Testis (tissue), 3 donors: ENCODE measurements around the gene SLC5A3. TPM values are rescaled to one million over a fixed set of nuclear protein-coding genes. Genes with fewer than 3 reads are reported as not detected.

Experiments used
- DNase-seq: peaks from one replicate; pipeline ENCODE4 v3.0.0-alpha.2; 2019
- H3K27ac ChIP-seq, 2 donors: fragments of 200-600 bp; sonication (generic); one replicate each; pipeline ENCODE4 v1.5.1; 2019
- H3K27me3 ChIP-seq: fragments of 200-600 bp; sonication (generic); one replicate; pipeline ENCODE4 v1.5.1; 2019
- H3K36me3 ChIP-seq: fragments of 200-600 bp; sonication (generic); one replicate; pipeline ENCODE4 v1.5.1; 2017; ENCODE audit warnings: low read depth; ENCODE audit errors: missing control alignments
- H3K4me1 ChIP-seq: fragments of 200-600 bp; sonication (generic); one replicate; pipeline ENCODE4 v1.5.1; 2019
- H3K4me3 ChIP-seq, 2 donors: fragments of 200-600 bp; sonication (generic); one replicate each; pipeline ENCODE4 v1.5.1; 2017 to 2019
- H3K9me3 ChIP-seq: fragments of 200-600 bp; sonication (generic); one replicate; pipeline ENCODE4 v1.5.1; 2017
- POLR2A ChIP-seq: fragments of 450-650 bp; IDR thresholded peaks from one replicate; pipeline ENCODE4 v1.6.1; 2017; ENCODE audit warnings: antibody characterized with exemption, mild to moderate bottlenecking, moderate library complexity
- WGBS, 2 donors: methylation state at CpG; one replicate each; pipeline ENCODE4 v1.1.5; 2018; 5-methylcytosine and 5-hydroxymethylcytosine counted together
- intact Hi-C: fragments of 100-400 bp; cut with DNase I; formaldehyde crosslinking; loops from one replicate; pipeline ENCODE4 v1.15.1; 2023; ENCODE audit warnings: low total_unique reads
- polyA plus RNA-seq: library from polyadenylated mRNA; stranded (reverse); fragments of 350-450 nt; fragmentation: Illumina TruSeq; extraction: RNeasy Lipid Tissue Mini Kit (QIAGEN cat#74804); gene quantifications from one replicate; pipeline ENCODE4 v1.2.3, GENCODE V29; 2014; ENCODE audit warnings: low read depth, low replicate concordance; ENCODE audit not compliant: insufficient read depth
- total RNA-seq, 2 donors: library from RNA; depleted of rRNA; stranded (reverse); fragments of >200 nt; gene quantifications; one replicate each; pipeline ENCODE4 v1.2.3, GENCODE V29; 2016
- TF ChIP-seq, protein P1 (sequence below), 3 experiments: fragments of 450-650 bp in 2 of 3; fragments of 200-600 bp in 1 of 3; sonication (generic) in 1 of 3; IDR thresholded peaks; one replicate each; pipeline ENCODE4 v1.5.1; 2016 to 2019; ENCODE audit warnings: antibody characterized with exemption in 3 of 3, mild to moderate bottlenecking in 2 of 3, moderate library complexity in 1 of 3

The SLC5A3 gene
- total and polyA plus RNA-seq, 3 donors from 2014 or later = 16.3 to 61.9 (median 59.5) TPM

DNA sequence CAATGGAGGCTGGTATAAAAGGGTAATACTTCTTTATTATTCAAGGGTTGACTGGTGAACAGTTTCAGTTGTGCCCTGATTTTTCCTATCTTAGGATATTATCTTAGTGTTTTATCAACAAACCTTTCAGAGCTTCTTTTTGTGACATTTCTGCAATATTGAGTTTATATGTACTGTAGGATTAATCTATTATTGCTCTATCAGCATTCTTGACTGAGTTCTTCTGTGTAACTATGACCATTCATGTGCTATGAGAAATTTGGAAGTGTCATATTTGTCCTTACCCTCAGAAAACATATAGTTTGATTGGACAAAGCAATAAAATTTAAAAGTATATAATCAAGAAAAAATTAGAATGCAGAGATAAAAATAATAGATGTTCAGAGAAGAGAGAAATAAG is 25.5 kb upstream of the SLC5A3 start:
- no peaks in the 10 kb centered on the region for H3K4me1 ChIP-seq
- intact Hi-C loops = no loop called here
- no peak for DNase-seq
- TF ChIP-seq, protein P1, sequence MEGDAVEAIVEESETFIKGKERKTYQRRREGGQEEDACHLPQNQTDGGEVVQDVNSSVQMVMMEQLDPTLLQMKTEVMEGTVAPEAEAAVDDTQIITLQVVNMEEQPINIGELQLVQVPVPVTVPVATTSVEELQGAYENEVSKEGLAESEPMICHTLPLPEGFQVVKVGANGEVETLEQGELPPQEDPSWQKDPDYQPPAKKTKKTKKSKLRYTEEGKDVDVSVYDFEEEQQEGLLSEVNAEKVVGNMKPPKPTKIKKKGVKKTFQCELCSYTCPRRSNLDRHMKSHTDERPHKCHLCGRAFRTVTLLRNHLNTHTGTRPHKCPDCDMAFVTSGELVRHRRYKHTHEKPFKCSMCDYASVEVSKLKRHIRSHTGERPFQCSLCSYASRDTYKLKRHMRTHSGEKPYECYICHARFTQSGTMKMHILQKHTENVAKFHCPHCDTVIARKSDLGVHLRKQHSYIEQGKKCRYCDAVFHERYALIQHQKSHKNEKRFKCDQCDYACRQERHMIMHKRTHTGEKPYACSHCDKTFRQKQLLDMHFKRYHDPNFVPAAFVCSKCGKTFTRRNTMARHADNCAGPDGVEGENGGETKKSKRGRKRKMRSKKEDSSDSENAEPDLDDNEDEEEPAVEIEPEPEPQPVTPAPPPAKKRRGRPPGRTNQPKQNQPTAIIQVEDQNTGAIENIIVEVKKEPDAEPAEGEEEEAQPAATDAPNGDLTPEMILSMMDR (IDR thresholded peaks at IDR 0.05) = no peak
- no peak for TF ChIP-seq POLR2A
- H3K27ac ChIP-seq = no peak overlapping the region
- H3K36me3 ChIP-seq = no peaks in the 10 kb centered on the region
- no peak overlapping the region for H3K4me3 ChIP-seq
- H3K9me3 ChIP-seq = no peaks in the 10 kb centered on the region
- no peaks in the 10 kb centered on the region for H3K27me3 ChIP-seq

DNA sequence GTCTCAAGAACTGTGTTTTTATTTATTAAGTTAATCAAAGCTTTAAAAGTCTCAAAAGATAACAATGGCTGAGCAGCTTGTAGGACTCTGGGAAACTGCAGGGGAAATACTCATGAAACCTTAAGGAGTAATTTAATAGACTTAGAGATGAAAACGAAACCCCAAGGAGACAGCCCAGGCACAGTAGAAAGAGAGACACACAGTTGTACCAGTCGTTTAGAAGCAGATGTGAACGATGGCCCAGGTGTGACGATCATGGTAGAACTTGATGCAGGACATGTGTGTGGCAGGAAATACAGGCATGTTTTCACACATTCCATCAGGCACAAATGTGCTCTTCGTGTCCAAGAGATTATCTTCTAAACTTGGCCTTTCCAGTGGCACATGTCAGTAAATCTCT is 21.2 kb upstream of the SLC5A3 start:
- no peak for TF ChIP-seq POLR2A
- TF ChIP-seq, protein P1 (IDR thresholded peaks at IDR 0.05) = no peak
- H3K4me1 ChIP-seq = no peaks in the 10 kb centered on the region
- WGBS, 2 donors = 72 to 76% methylated on average over 5 of the region's 5 CpGs
- H3K36me3 ChIP-seq = no peaks in the 10 kb centered on the region
- H3K27ac ChIP-seq = no peak overlapping the region
- no peak for DNase-seq
- H3K27me3 ChIP-seq = no peaks in the 10 kb centered on the region
- intact Hi-C loops = no loop called here
- no peaks in the 10 kb centered on the region for H3K9me3 ChIP-seq
- H3K4me3 ChIP-seq = no peak overlapping the region

DNA sequence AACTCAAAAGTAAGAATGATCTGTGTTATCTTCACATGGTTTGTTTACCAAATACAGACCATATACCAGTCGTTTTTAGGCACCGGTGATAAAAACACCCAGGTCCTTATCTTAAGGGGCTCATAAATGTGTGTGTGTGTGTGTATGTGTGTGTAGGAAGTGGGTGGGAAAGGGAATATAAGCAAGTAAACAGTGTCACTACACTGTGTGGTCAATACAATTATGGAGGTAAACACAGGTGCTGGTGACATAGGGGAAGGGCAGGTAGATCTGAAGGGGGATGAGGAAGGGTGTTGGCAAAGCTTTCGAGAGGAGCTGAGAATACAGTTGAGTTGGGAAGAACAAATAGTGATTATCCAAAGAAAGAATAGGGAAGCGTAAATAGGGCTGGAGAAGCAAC is 19.1 kb upstream of the SLC5A3 start:
- intact Hi-C loops = no loop called here
- no peak overlapping the region for H3K27ac ChIP-seq
- H3K9me3 ChIP-seq = no peaks in the 10 kb centered on the region
- TF ChIP-seq POLR2A = no peak
- TF ChIP-seq, protein P1 (IDR thresholded peaks at IDR 0.05) = no peak
- no peaks in the 10 kb centered on the region for H3K27me3 ChIP-seq
- H3K4me1 ChIP-seq = no peaks in the 10 kb centered on the region
- H3K4me3 ChIP-seq = no peak overlapping the region
- H3K36me3 ChIP-seq = no peaks in the 10 kb centered on the region
- 85 to 88% methylated on average over 4 of the region's 4 CpGs for WGBS, 2 donors
- DNase-seq = no peak

DNA sequence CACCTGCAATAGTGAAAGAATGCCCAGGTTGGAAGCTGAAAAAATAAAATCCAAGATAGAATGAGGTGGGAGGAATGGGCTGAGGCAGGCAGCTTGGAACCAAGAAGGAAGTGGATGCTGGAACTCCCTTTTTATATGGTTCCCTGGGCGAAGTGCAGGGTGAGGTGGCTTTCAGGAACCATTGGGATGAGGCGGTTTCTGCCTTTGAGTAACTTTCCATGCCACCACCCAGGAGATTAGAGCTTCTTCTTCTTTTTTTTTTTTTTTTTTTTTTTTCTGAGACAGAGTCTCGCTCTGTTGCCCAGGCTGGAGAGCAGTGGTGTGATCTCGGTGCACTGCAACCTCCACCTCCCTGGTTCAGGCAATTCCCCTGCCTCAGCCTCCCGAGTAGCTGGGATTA is 17.8 kb upstream of the SLC5A3 start:
- H3K4me1 ChIP-seq = no peaks in the 10 kb centered on the region
- H3K9me3 ChIP-seq = no peaks in the 10 kb centered on the region
- H3K27me3 ChIP-seq = no peaks in the 10 kb centered on the region
- no peak for DNase-seq
- no peak overlapping the region for H3K4me3 ChIP-seq
- H3K27ac ChIP-seq = no peak overlapping the region
- 79 to 94% methylated on average over 5 of the region's 5 CpGs for WGBS, 2 donors
- intact Hi-C loops = no loop called here
- no peak for TF ChIP-seq POLR2A
- TF ChIP-seq, protein P1 (IDR thresholded peaks at IDR 0.05) = no peak
- no peaks in the 10 kb centered on the region for H3K36me3 ChIP-seq

DNA sequence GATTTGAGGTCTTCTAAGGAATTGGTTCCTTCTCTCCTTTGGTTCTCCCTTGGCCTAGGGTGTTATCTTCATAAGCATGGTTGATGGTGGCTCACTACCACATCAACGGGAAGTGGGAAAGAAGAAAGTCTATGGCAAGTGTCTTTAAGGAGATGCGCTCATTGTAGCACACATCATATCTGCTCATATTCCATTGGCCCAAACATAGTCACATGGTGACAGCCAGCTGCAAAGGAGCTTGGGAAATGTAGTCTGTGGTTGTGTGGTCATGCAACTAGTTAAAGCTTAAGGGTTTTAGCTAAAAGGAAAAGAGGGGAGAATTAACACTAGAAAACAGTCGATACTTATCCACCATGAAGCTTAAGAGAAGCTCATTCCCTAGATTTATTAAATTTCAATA is 11.4 kb upstream of the SLC5A3 start:
- peak; percentile 34 for DNase-seq
- WGBS, 2 donors = 96 to 97% methylated on average over 3 of the region's 3 CpGs

More for the DNA sequence above, 11.4 kb upstream of the SLC5A3 start:
- TF ChIP-seq, protein P1 (IDR thresholded peaks at IDR 0.05) = no peak
- Histone ChIP-seq H3K27me3 (no peaks in the 10 kb centered on the region), H3K36me3 (no peaks in the 10 kb centered on the region), H3K4me3 (no peak overlapping the region), H3K4me1 (no peaks in the 10 kb centered on the region), H3K27ac (no peak overlapping the region), H3K9me3 (no peaks in the 10 kb centered on the region)
- intact Hi-C loops = no loop called here
